Measurements from ENCODE around the gene PPM1A.

DNA sequence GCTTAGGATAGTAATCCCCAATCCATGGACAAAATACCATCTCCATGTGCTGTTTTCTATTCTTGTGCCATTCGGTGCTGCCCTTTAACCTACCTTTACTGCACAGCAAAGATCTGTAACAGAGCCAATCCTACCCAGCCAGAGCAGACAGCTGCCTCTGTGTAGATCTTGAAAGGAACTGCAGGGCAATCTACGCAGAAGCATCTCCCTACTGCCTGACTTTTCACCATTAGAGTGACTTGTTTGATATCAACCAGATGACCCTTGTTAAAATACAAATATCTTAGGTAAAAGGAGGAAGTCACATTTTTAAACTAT lies 33.9 kb upstream of the PPM1A start:
- no peak for TF ChIP-seq EZH2 (IDR thresholded peaks at IDR 0.05; ENCODE audit: borderline replicate concordance, insufficient read depth, low read depth, low read length, poor library complexity, severe bottlenecking)
- TF ChIP-seq, protein P1, sequence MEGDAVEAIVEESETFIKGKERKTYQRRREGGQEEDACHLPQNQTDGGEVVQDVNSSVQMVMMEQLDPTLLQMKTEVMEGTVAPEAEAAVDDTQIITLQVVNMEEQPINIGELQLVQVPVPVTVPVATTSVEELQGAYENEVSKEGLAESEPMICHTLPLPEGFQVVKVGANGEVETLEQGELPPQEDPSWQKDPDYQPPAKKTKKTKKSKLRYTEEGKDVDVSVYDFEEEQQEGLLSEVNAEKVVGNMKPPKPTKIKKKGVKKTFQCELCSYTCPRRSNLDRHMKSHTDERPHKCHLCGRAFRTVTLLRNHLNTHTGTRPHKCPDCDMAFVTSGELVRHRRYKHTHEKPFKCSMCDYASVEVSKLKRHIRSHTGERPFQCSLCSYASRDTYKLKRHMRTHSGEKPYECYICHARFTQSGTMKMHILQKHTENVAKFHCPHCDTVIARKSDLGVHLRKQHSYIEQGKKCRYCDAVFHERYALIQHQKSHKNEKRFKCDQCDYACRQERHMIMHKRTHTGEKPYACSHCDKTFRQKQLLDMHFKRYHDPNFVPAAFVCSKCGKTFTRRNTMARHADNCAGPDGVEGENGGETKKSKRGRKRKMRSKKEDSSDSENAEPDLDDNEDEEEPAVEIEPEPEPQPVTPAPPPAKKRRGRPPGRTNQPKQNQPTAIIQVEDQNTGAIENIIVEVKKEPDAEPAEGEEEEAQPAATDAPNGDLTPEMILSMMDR (IDR thresholded peaks at IDR 0.05): no peak

Data from B cell (primary cell).